ENCODE results near the gene ESAM.

DNA sequence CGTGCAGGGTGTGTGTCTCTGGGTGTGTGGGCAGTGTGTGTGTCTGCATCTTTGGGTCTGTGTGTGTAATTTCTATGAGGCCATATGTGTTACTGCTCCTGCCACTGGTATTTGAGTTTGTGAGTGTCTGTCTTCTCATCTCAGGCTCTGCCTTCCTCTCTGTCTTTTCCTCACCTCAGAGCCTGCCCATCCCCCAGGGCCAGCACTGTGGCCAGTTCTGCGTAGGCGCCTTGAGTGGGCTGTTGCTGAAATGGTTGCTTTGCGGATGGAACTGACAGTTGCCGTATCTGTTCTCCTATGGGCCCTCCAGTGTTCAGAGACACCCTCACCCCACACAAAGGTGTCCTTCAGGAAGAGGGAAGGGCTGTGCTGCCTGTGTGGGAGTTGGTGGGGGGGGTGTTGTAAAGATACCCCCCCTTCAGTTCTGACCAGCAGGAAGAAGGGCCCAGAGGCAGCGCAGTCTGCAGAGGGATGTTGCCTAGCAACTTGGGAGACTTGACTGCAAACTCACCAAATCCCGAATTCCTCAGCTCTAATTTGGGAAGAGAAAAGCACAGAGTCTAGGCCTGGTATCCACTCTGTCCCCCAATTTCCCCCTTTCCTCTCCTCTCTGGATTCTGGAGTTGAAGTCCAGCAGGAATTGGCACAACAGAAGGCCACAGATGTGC lies 24.3 kb downstream of the ESAM start:
- TF ChIP-seq POLR2A (IDR thresholded peaks at IDR 0.05; ENCODE audit: control extremely low read depth in 1 of 2, low read depth in 2 of 2, low read length in 2 of 2), result no peak
- TF ChIP-seq EZH2 (IDR thresholded peaks at IDR 0.05; ENCODE audit: low read depth, low read length, severe bottlenecking), result no peak
